Measurements from ENCODE around the gene ARL4A. TPM values are rescaled to one million over a fixed set of nuclear protein-coding genes. Genes with fewer than 3 reads are reported as not detected.
A peak's percentile ranks its signal among the peaks of the same experiment; 100 is the strongest.

The ARL4A gene
- total and polyA plus RNA-seq, 9 of the 15 experiments (the other 6 are each of a cell fraction or from before 2014, with no cell fraction given) = 118 to 688 (median 172) TPM

- Histone ChIP-seq H3K27ac (ENCODE audit: extremely low read depth, low read depth, low read length) (no peak overlapping the region), H3K9ac (ENCODE audit: insufficient read depth in 1 of 2, low read depth in 2 of 2, low read length in 2 of 2) (no peak overlapping the region), H3K9me3 (replicated peaks; ENCODE audit: control insufficient read depth, insufficient read depth, low read depth, low read length) (no peaks in the 10 kb centered on the region), H3K79me2 (ENCODE audit: control insufficient read depth, insufficient read depth, low read length) (no peaks in the 10 kb centered on the region), H3K4me3 (no peak overlapping the region), H3K27me3 (ENCODE audit: control insufficient read depth in 2 of 2, insufficient read depth in 2 of 2, low read length in 2 of 2) (no peaks in the 10 kb centered on the region), H2AFZ (ENCODE audit: low read depth, low read length) (no peak overlapping the region), H3K4me1 (replicated peaks in 1 of 2; ENCODE audit: control insufficient read depth in 2 of 2, insufficient read depth in 2 of 2, low read length in 2 of 2) (peaks cover 0 to 7% of the 10 kb centered on the region in 2 experiments; a peak in 2 of 5 replicates), H3K9me1 (ENCODE audit: control insufficient read depth, insufficient read depth, low read length) (peaks cover 3% of the 10 kb centered on the region), H3K36me3 (ENCODE audit: control insufficient read depth, insufficient read depth, low read length) (peaks cover 2% of the 10 kb centered on the region; the same call in 1 of the 3 replicates), H3K4me2 (ENCODE audit: insufficient read depth, low read length) (no peak overlapping the region), H4K20me1 (replicated peaks; ENCODE audit: control insufficient read depth, insufficient read depth, low read length) (no peaks in the 10 kb centered on the region)
- ATAC-seq (no peak), FAIRE-seq (no peak), DNase-seq (ENCODE audit: extremely low read depth in 1 of 4, low spot score in 3 of 4) (no peak)
- BruUV-seq (replicated peaks) = no TSS peak
- WGBS (ENCODE audit: insufficient coverage, low coverage, missing lambda C conversion rate) = 77% methylated on average over 4 of the region's 4 CpGs
- intact Hi-C loops (cut with micrococcal nuclease) = no loop called here
- ChIA-PET POLR2A (interaction anchor here (0.7 kb wide), 1 partner anchor 26 kb away, joined by 3 read pairs; no protein-coding TSS in a partner anchor), CTCF (ENCODE audit: low intra/inter-chr PET ratio) (no interaction called here)
- in situ Hi-C loops (cut with MboI) = no loop called here
- TF ChIP-seq CHD2 (IDR thresholded peaks at IDR 0.05; ENCODE audit: low read depth, low read length) = no peak
- TF ChIP-seq MAFG (tag; conservative IDR thresholded peaks at IDR 0.05) = 0 out of 2 replicates have a peak, but pooled peaks have one; percentile 8
- peak; percentile 53; the same call in 1 of the 2 replicates for TF ChIP-seq ZNF316 (IDR thresholded peaks at IDR 0.05)
Observed at GRCh38 chr7:12648704-12649261, 38.6 kb upstream of the ARL4A start.

DNA sequence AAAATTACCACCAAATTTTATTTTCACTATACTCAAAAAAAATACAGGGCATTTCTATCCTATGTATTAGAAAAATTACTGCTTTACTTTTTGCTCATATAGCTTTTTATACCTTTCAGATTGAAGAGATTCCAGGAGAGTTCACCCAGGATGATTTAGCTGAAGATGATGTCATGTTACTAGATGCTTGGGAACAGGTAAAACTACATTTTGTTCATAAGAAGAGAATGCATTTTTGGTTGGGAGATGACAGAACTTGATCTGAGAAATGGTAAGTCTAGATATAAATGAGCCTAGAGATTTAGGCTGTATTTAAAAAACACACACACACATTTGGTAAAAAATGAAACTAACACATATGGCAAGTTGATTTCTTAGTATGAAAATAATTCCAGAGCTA lies 38.1 kb upstream of the ARL4A start:
- no peak for ATAC-seq
- CTCF ChIA-PET (ENCODE audit: low intra/inter-chr PET ratio) = no interaction called here
- no peak overlapping the region for H2AFZ ChIP-seq (ENCODE audit: low read depth, low read length)
- BruUV-seq (replicated peaks) = no TSS peak
- no peak overlapping the region for H3K27ac ChIP-seq (ENCODE audit: extremely low read depth, low read depth, low read length)
- peaks cover 3% of the 10 kb centered on the region for H3K9me1 ChIP-seq (ENCODE audit: control insufficient read depth, insufficient read depth, low read length)
- H3K4me1 ChIP-seq (replicated peaks in 1 of 2; ENCODE audit: control insufficient read depth in 2 of 2, insufficient read depth in 2 of 2, low read length in 2 of 2) = peaks cover 0 to 7% of the 10 kb centered on the region in 2 experiments; a peak in 2 of 5 replicates
- in situ Hi-C loops (cut with MboI) = no loop called here
- no peaks in the 10 kb centered on the region for H3K9me3 ChIP-seq (replicated peaks; ENCODE audit: control insufficient read depth, insufficient read depth, low read depth, low read length)
- no peak overlapping the region for H3K4me2 ChIP-seq (ENCODE audit: insufficient read depth, low read length)
- H3K36me3 ChIP-seq (ENCODE audit: control insufficient read depth, insufficient read depth, low read length) = peaks cover 2% of the 10 kb centered on the region; the same call in 1 of the 3 replicates
- H3K27me3 ChIP-seq (ENCODE audit: control insufficient read depth in 2 of 2, insufficient read depth in 2 of 2, low read length in 2 of 2) = no peaks in the 10 kb centered on the region
- DNase-seq (ENCODE audit: extremely low read depth in 1 of 4, low spot score in 3 of 4) = no peak
- intact Hi-C loops (cut with micrococcal nuclease) = no loop called here
- no peak overlapping the region for H3K9ac ChIP-seq (ENCODE audit: insufficient read depth in 1 of 2, low read depth in 2 of 2, low read length in 2 of 2)
- H3K4me3 ChIP-seq = no peak overlapping the region
- no peaks in the 10 kb centered on the region for H3K79me2 ChIP-seq (ENCODE audit: control insufficient read depth, insufficient read depth, low read length)
- H4K20me1 ChIP-seq (replicated peaks; ENCODE audit: control insufficient read depth, insufficient read depth, low read length) = no peaks in the 10 kb centered on the region
- no peak for FAIRE-seq
- POLR2A ChIA-PET = interaction anchor here (0.7 kb wide), 1 partner anchor 26 kb away, joined by 3 read pairs; no protein-coding TSS in a partner anchor
- no peak for TF ChIP-seq ZEB2 (IDR thresholded peaks at IDR 0.05)
- TF ChIP-seq HDAC3 (IDR thresholded peaks at IDR 0.05; ENCODE audit: borderline replicate concordance, partially characterized antibody) = no peak
- TF ChIP-seq GABPA (tag; conservative IDR thresholded peaks at IDR 0.05; ENCODE audit: low read depth) = no peak
- TF ChIP-seq HOXB6 (CRISPR knock-in tag; IDR thresholded peaks at IDR 0.05; ENCODE audit: borderline replicate concordance) = no peak
- TF ChIP-seq, protein P1, sequence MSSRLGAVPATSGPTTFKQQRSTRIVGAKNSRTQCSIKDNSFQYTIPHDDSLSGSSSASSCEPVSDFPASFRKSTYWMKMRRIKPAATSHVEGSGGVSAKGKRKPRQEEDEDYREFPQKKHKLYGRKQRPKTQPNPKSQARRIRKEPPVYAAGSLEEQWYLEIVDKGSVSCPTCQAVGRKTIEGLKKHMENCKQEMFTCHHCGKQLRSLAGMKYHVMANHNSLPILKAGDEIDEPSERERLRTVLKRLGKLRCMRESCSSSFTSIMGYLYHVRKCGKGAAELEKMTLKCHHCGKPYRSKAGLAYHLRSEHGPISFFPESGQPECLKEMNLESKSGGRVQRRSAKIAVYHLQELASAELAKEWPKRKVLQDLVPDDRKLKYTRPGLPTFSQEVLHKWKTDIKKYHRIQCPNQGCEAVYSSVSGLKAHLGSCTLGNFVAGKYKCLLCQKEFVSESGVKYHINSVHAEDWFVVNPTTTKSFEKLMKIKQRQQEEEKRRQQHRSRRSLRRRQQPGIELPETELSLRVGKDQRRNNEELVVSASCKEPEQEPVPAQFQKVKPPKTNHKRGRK (tag; IDR thresholded peaks at IDR 0.05) = no peak
- no peak for TF ChIP-seq ZNF79 (CRISPR knock-in tag; IDR thresholded peaks at IDR 0.05; ENCODE audit: low read depth)
- TF ChIP-seq HMGXB4 (CRISPR knock-in tag; IDR thresholded peaks at IDR 0.05) = no peak
- TF ChIP-seq ZFP91 (CRISPR knock-in tag; IDR thresholded peaks at IDR 0.05) = no peak
- TF ChIP-seq ZNF668 (CRISPR knock-in tag; IDR thresholded peaks at IDR 0.05) = no peak
